NCI-H2029 treated with DMSO at 0.1 percent for 48 hours (cell line): ENCODE results near the gene ABI3BP.

Experiments used
- DNase-seq: peaks from one replicate; lab custom pipeline; 2025; lab: John Stamatoyannopoulos, UW

ABI3BP gene

GRCh38 chr3:100984308-100984707 lies 8.9 kb downstream of the ABI3BP start:
- no peak for DNase-seq

GRCh38 chr3:100982710-100983109 lies 10.5 kb downstream of the ABI3BP start:
- no peak for DNase-seq

- no peak for DNase-seq
Observed at GRCh38 chr3:100981164-100981911, 11.9 kb downstream of the ABI3BP start.

GRCh38 chr3:100978011-100978659 lies 15.1 kb downstream of the ABI3BP start:
- DNase-seq: no peak

GRCh38 chr3:100976611-100977010 lies 16.6 kb downstream of the ABI3BP start:
- no peak for DNase-seq

GRCh38 chr3:100975714-100976113 lies 17.5 kb downstream of the ABI3BP start:
- DNase-seq: no peak

- no peak for DNase-seq
Observed at GRCh38 chr3:100973594-100973993, 19.6 kb downstream of the ABI3BP start.

GRCh38 chr3:100972867-100973266 lies 20.4 kb downstream of the ABI3BP start:
- DNase-seq: no peak

- DNase-seq: no peak
Observed at GRCh38 chr3:100972301-100972844, 20.8 kb downstream of the ABI3BP start.

GRCh38 chr3:100971798-100972197 lies 21.4 kb downstream of the ABI3BP start:
- DNase-seq: no peak

GRCh38 chr3:100970477-100970990 lies 22.7 kb downstream of the ABI3BP start:
- no peak for DNase-seq

- DNase-seq: no peak
Observed at GRCh38 chr3:100968932-100969906, 24.0 kb downstream of the ABI3BP start.

GRCh38 chr3:100966807-100967206 lies 26.4 kb downstream of the ABI3BP start:
- no peak for DNase-seq

- DNase-seq: no peak
Observed at GRCh38 chr3:100966049-100966491, 27.2 kb downstream of the ABI3BP start.

- no peak for DNase-seq
Observed at GRCh38 chr3:100963041-100963440, 30.2 kb downstream of the ABI3BP start.

- DNase-seq: no peak
Observed at GRCh38 chr3:100957261-100957986, 35.8 kb downstream of the ABI3BP start.

- no peak for DNase-seq
Observed at GRCh38 chr3:100956276-100956675, 36.9 kb downstream of the ABI3BP start.

- no peak for DNase-seq
Observed at GRCh38 chr3:100954990-100955389, 38.2 kb downstream of the ABI3BP start.

GRCh38 chr3:100954199-100954935 lies 38.9 kb downstream of the ABI3BP start:
- DNase-seq: no peak

- no peak for DNase-seq
Observed at GRCh38 chr3:100953103-100953502, 40.1 kb downstream of the ABI3BP start.
